Skeletal muscle cell (primary cell): ENCODE results near the gene ABCC6.
A peak's percentile ranks its signal among the peaks of the same experiment; 100 is the strongest.
"Not testable (repeated sequence)": the region's sequence is repeated elsewhere in the genome, so short reads cannot be mapped to it uniquely, and the experiment has no call there.

Source experiments
- DNase-seq: peaks from one replicate; pipeline ENCODE4 v3.0.0-alpha.2; 2010; ENCODE audit warnings: low read depth
- H3K4me3 ChIP-seq: 2 replicates; pipeline ENCODE4 v1.5.1; 2011; ENCODE audit warnings: low read depth, mild to moderate bottlenecking, control low read depth, low read length, moderate library complexity

ABCC6 gene

GRCh38 chr16:16222850-16223661, at the start of gene ABCC6:
ABCC6 (minus strand) TSS chr16:16223494; CDS start chr16:16223434, 60 bp downstream.
- not testable (repeated sequence) for DNase-seq
- H3K4me3 ChIP-seq = peak within 1 kb of the TSS; percentile 29

- H3K4me3 ChIP-seq, DNase-seq: not testable (repeated sequence)
These were observed 49.4 kb upstream of the ABCC6 start for GRCh38 chr16:16272573-16273221.

- not testable (repeated sequence) for DNase-seq, H3K4me3 ChIP-seq
These were observed 48.4 kb upstream of the ABCC6 start for GRCh38 chr16:16271658-16272057.

- H3K4me3 ChIP-seq = not testable (repeated sequence)
These were observed 45.0 kb upstream of the ABCC6 start for GRCh38 chr16:16268185-16268808.

GRCh38 chr16:16267708-16268107, 44.4 kb upstream of the ABCC6 start:
- not testable (repeated sequence) for DNase-seq, H3K4me3 ChIP-seq

More at GRCh38 chr16:16268185-16268808, 45.0 kb upstream of the ABCC6 start:
- not testable (repeated sequence) for DNase-seq

GRCh38 chr16:16265044-16265443, 41.8 kb upstream of the ABCC6 start:
- DNase-seq, H3K4me3 ChIP-seq: not testable (repeated sequence)

GRCh38 chr16:16263947-16264346, 40.7 kb upstream of the ABCC6 start:
- H3K4me3 ChIP-seq = not testable (repeated sequence)

GRCh38 chr16:16262954-16263555, 39.8 kb upstream of the ABCC6 start:
- DNase-seq, H3K4me3 ChIP-seq: not testable (repeated sequence)

More at GRCh38 chr16:16263947-16264346, 40.7 kb upstream of the ABCC6 start:
- not testable (repeated sequence) for DNase-seq

GRCh38 chr16:16259971-16260370, 36.7 kb upstream of the ABCC6 start:
- not testable (repeated sequence) for DNase-seq, H3K4me3 ChIP-seq

- not testable (repeated sequence) for H3K4me3 ChIP-seq, DNase-seq
These were observed 35.5 kb upstream of the ABCC6 start for GRCh38 chr16:16258822-16259221.

- not testable (repeated sequence) for DNase-seq, H3K4me3 ChIP-seq
These were observed 34.1 kb upstream of the ABCC6 start for GRCh38 chr16:16257301-16257923.

GRCh38 chr16:16252377-16252776, 29.1 kb upstream of the ABCC6 start:
- DNase-seq, H3K4me3 ChIP-seq: not testable (repeated sequence)

GRCh38 chr16:16249621-16250330, 26.5 kb upstream of the ABCC6 start:
- H3K4me3 ChIP-seq, DNase-seq: not testable (repeated sequence)

GRCh38 chr16:16247439-16247838, 24.1 kb upstream of the ABCC6 start:
- not testable (repeated sequence) for DNase-seq, H3K4me3 ChIP-seq

GRCh38 chr16:16246578-16247262, 23.4 kb upstream of the ABCC6 start:
- DNase-seq, H3K4me3 ChIP-seq: not testable (repeated sequence)

- H3K4me3 ChIP-seq, DNase-seq: not testable (repeated sequence)
These were observed 20.6 kb upstream of the ABCC6 start for GRCh38 chr16:16243886-16244285.

- DNase-seq, H3K4me3 ChIP-seq: not testable (repeated sequence)
These were observed 17.4 kb upstream of the ABCC6 start for GRCh38 chr16:16240667-16241066.

GRCh38 chr16:16237738-16238137, 14.4 kb upstream of the ABCC6 start:
- not testable (repeated sequence) for H3K4me3 ChIP-seq, DNase-seq
